HG02885 (cell line): ENCODE measurements around the gene BCAS3.
"Not testable (repeated sequence)": the region's sequence is repeated elsewhere in the genome, so short reads cannot be mapped to it uniquely, and the experiment has no call there.

ENCODE experiments used
- ATAC-seq: cut with Tn5 transposase; IDR thresholded peaks from one replicate; pipeline ENCODE4 v1.9.1; 2021; ENCODE audit warnings: mild to moderate bottlenecking; ENCODE audit not compliant: unreplicated experiment, poor library complexity

The BCAS3 gene

GRCh38 chr17:61140081-61140786 is 462.6 kb downstream of the BCAS3 start:
- ATAC-seq, result no peak

GRCh38 chr17:61143026-61143425 is 465.4 kb downstream of the BCAS3 start:
- no peak for ATAC-seq

- ATAC-seq, result no peak
Observed at GRCh38 chr17:61144137-61144536, 466.5 kb downstream of the BCAS3 start.

GRCh38 chr17:61144617-61145564 is 467.2 kb downstream of the BCAS3 start:
- no peak for ATAC-seq

- not testable (repeated sequence) for ATAC-seq
Observed at GRCh38 chr17:61146833-61147232, 469.2 kb downstream of the BCAS3 start.

GRCh38 chr17:61149106-61149825 is 471.6 kb downstream of the BCAS3 start:
- ATAC-seq, result no peak

GRCh38 chr17:61149862-61150362 is 472.3 kb downstream of the BCAS3 start:
- ATAC-seq, result no peak

GRCh38 chr17:61150686-61151299 is 473.1 kb downstream of the BCAS3 start:
- ATAC-seq, result peak; percentile 41

- no peak for ATAC-seq
Observed at GRCh38 chr17:61152898-61153297, 475.2 kb downstream of the BCAS3 start.

GRCh38 chr17:61155590-61156237 is 478.1 kb downstream of the BCAS3 start:
- no peak for ATAC-seq

- no peak for ATAC-seq
Observed at GRCh38 chr17:61157246-61157886, 479.7 kb downstream of the BCAS3 start.

- ATAC-seq, result no peak
Observed at GRCh38 chr17:61158376-61158775, 480.7 kb downstream of the BCAS3 start.

GRCh38 chr17:61159221-61159814 is 481.7 kb downstream of the BCAS3 start:
- ATAC-seq, result no peak

- no peak for ATAC-seq
Observed at GRCh38 chr17:61160204-61160603, 482.6 kb downstream of the BCAS3 start.

- ATAC-seq, result no peak
Observed at GRCh38 chr17:61160789-61161445, 483.3 kb downstream of the BCAS3 start.

GRCh38 chr17:61161615-61162134 is 484.0 kb downstream of the BCAS3 start:
- no peak for ATAC-seq

GRCh38 chr17:61164517-61164916 is 486.9 kb downstream of the BCAS3 start:
- ATAC-seq, result no peak

- no peak for ATAC-seq
Observed at GRCh38 chr17:61167075-61167474, 489.4 kb downstream of the BCAS3 start.
